Transverse colon (tissue), 4 donors: Measurements from ENCODE around the gene BSND.

Experiments used
- POLR2A ChIP-seq: fragments of 450-650 bp; IDR thresholded peaks from one replicate; pipeline ENCODE4 v1.6.1; 2016; ENCODE audit warnings: antibody characterized with exemption, mild to moderate bottlenecking, moderate library complexity
- POLR2AphosphoS5 ChIP-seq, 3 donors: sonication (generic); formaldehyde crosslinking; IDR thresholded peaks; one replicate each; pipeline ENCODE4 v1.6.1; 2016; ENCODE audit warnings: antibody characterized with exemption in 3 of 3
- TF ChIP-seq, protein P1 (sequence below), 5 experiments: fragments of 200-600 bp in 3 of 5; fragments of 450-650 bp in 2 of 5; sonication (generic) in 3 of 5; IDR thresholded peaks; 1 replicate in 2 of 5; 2 replicates in 3 of 5; pipeline ENCODE4 v1.5.1; 2016 to 2017; ENCODE audit warnings: antibody characterized with exemption in 5 of 5, inconsistent platforms in 3 of 5, mild to moderate bottlenecking in 2 of 5, moderate library complexity in 1 of 5

DNA sequence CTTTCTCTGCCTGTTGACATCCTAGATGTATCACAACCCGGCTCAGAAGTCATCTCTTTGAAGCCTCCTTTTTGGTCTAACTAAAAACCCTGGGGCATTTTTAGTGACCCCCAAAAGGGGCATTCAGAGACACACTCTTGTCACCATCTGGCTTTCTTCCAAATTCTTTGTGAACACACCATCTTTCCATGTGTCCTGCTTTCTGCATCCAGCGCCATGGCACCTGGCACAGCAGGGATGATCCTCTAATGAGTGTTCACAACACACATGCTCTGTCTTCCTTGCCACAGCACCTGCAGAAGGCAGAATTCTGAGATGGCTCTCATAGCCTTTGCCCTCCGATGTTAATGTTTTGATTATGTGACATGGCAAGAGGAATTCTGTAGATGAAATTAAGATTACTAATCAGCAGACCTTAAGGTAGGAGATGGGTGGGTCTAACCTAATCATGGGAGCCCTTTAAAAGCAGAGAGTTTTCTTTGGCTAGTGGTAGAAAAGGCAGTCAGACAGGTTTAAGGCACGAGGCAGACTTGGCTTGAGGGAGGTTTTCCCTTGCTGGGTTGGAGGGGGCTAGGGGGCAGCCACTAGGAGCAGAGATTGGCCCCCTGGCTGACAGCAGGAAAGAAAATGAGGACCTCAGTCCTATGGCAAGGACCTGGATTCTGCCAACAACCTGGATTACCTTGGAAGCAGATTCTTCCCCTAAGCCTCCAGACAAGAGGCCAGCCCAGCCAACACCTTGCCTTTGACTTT lies 23.2 kb upstream of the BSND start:
- TF ChIP-seq, protein P1, sequence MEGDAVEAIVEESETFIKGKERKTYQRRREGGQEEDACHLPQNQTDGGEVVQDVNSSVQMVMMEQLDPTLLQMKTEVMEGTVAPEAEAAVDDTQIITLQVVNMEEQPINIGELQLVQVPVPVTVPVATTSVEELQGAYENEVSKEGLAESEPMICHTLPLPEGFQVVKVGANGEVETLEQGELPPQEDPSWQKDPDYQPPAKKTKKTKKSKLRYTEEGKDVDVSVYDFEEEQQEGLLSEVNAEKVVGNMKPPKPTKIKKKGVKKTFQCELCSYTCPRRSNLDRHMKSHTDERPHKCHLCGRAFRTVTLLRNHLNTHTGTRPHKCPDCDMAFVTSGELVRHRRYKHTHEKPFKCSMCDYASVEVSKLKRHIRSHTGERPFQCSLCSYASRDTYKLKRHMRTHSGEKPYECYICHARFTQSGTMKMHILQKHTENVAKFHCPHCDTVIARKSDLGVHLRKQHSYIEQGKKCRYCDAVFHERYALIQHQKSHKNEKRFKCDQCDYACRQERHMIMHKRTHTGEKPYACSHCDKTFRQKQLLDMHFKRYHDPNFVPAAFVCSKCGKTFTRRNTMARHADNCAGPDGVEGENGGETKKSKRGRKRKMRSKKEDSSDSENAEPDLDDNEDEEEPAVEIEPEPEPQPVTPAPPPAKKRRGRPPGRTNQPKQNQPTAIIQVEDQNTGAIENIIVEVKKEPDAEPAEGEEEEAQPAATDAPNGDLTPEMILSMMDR (IDR thresholded peaks at IDR 0.05), result no peak
- no peak for TF ChIP-seq POLR2A
- TF ChIP-seq POLR2AphosphoS5 (IDR thresholded peaks at IDR 0.05), result no peak
